Esophagus muscularis mucosa (tissue), 3 donors: ENCODE results near the gene ATP5F1D.

Source experiments
- EP300 ChIP-seq: sonication (generic); formaldehyde crosslinking; IDR thresholded peaks from one replicate; pipeline ENCODE4 v1.6.1; 2017; ENCODE audit warnings: antibody characterized with exemption
- TF ChIP-seq, protein P1 (sequence below), 3 experiments: fragments of 200-600 bp in 2 of 3; fragments of 450-650 bp in 1 of 3; sonication (generic) in 2 of 3; IDR thresholded peaks; one replicate each; pipeline ENCODE4 v1.5.1; 2017 to 2019; ENCODE audit warnings: antibody characterized with exemption in 3 of 3, mild to moderate bottlenecking in 2 of 3, moderate library complexity in 1 of 3

DNA sequence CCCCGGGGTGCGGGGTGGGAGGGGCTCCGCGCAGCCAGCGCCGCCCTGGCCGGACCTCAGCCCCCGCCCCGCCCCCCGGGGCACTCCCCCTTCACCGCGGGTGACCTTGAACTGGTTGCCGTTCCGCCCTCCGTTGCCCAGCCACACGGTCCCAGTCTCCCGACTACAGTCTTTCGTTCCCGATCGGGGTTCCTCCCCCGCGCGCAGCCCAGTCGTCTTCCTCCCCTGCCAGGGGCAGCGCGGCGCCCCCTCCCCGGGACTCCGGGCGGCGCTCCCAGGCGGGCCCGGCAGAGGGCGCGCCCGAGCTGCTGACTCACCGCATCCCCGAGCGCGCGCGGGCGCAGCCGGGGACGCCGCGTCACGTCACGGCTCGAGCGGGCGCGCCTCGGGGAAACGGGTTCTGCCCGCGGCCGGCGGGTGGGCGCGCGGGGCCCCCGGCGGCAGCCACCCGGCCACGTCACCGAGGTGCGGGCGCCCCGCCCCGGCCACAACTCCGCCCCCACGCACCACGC is 7.3 kb downstream of the ATP5F1D start:
- TF ChIP-seq, protein P1, sequence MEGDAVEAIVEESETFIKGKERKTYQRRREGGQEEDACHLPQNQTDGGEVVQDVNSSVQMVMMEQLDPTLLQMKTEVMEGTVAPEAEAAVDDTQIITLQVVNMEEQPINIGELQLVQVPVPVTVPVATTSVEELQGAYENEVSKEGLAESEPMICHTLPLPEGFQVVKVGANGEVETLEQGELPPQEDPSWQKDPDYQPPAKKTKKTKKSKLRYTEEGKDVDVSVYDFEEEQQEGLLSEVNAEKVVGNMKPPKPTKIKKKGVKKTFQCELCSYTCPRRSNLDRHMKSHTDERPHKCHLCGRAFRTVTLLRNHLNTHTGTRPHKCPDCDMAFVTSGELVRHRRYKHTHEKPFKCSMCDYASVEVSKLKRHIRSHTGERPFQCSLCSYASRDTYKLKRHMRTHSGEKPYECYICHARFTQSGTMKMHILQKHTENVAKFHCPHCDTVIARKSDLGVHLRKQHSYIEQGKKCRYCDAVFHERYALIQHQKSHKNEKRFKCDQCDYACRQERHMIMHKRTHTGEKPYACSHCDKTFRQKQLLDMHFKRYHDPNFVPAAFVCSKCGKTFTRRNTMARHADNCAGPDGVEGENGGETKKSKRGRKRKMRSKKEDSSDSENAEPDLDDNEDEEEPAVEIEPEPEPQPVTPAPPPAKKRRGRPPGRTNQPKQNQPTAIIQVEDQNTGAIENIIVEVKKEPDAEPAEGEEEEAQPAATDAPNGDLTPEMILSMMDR (IDR thresholded peaks at IDR 0.05): peak; percentile 83 to 96 (median 94)
- no peak for TF ChIP-seq EP300
